ENCODE results near the gene SMAD4.
"Not testable (repeated sequence)": the region's sequence is repeated elsewhere in the genome, so short reads cannot be mapped to it uniquely, and the experiment has no call there.

- TF ChIP-seq, protein P1, sequence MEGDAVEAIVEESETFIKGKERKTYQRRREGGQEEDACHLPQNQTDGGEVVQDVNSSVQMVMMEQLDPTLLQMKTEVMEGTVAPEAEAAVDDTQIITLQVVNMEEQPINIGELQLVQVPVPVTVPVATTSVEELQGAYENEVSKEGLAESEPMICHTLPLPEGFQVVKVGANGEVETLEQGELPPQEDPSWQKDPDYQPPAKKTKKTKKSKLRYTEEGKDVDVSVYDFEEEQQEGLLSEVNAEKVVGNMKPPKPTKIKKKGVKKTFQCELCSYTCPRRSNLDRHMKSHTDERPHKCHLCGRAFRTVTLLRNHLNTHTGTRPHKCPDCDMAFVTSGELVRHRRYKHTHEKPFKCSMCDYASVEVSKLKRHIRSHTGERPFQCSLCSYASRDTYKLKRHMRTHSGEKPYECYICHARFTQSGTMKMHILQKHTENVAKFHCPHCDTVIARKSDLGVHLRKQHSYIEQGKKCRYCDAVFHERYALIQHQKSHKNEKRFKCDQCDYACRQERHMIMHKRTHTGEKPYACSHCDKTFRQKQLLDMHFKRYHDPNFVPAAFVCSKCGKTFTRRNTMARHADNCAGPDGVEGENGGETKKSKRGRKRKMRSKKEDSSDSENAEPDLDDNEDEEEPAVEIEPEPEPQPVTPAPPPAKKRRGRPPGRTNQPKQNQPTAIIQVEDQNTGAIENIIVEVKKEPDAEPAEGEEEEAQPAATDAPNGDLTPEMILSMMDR (IDR thresholded peaks at IDR 0.05): not testable (repeated sequence)
- not testable (repeated sequence) for TF ChIP-seq POLR2A (IDR thresholded peaks at IDR 0.05)
These were observed 89.5 kb downstream of the SMAD4 start for GRCh38 chr18:51119561-51119960.
